Neural cell (in vitro differentiated cells): Measurements from ENCODE around the gene C2CD2. TPM values are rescaled to one million over a fixed set of nuclear protein-coding genes. Genes with fewer than 3 reads are reported as not detected.

ENCODE experiments used
- H2AFZ ChIP-seq: fragments of 200-600, 300-800 bp; sonication (generic), shearing (Covaris generic); 2 replicates; pipeline ENCODE4 v1.6.0; 2014; ENCODE audit warnings: low read depth, mild to moderate bottlenecking, antibody characterized with exemption, low read length, moderate library complexity
- H3F3A ChIP-seq: fragments of 200-600 bp; shearing (Covaris generic); 2 replicates; pipeline ENCODE4 v1.6.1; 2016; ENCODE audit warnings: mild to moderate bottlenecking, moderate library complexity, mixed read lengths, antibody characterized with exemption, low read length; ENCODE audit not compliant: insufficient read depth, poor library complexity, severe bottlenecking
- H3K27ac ChIP-seq: fragments of 200-600, 300-800 bp; sonication (generic), shearing (Covaris generic); 2 replicates; pipeline ENCODE4 v1.5.1; 2014; ENCODE audit warnings: mild to moderate bottlenecking, low read length, moderate library complexity
- H3K27me3 ChIP-seq: fragments of 300-800, 200-600 bp; sonication (generic), shearing (Covaris generic); 2 replicates; pipeline ENCODE4 v1.6.0; 2014; ENCODE audit warnings: mild to moderate bottlenecking, low read depth, low read length, moderate library complexity; ENCODE audit not compliant: insufficient read depth
- H3K36me3 ChIP-seq: fragments of 300-800, 200-600 bp; sonication (generic), shearing (Covaris generic); 2 replicates; pipeline ENCODE4 v1.5.1; 2014; ENCODE audit warnings: mild to moderate bottlenecking, antibody characterized with exemption, low read length, moderate library complexity; ENCODE audit not compliant: insufficient read depth
- H3K4me2 ChIP-seq: fragments of 300-800, 200-600 bp; sonication (generic), shearing (Covaris generic); 2 replicates; pipeline ENCODE4 v1.6.0; 2014; ENCODE audit warnings: mild to moderate bottlenecking, low read length
- H3K4me3 ChIP-seq: fragments of 300-800, 200-600 bp; sonication (generic), shearing (Covaris generic); 2 replicates; pipeline ENCODE4 v1.5.1; 2014; ENCODE audit warnings: mild to moderate bottlenecking, low read length, moderate library complexity
- H3K79me2 ChIP-seq: fragments of 200-600 bp; shearing (Covaris generic); replicated peaks from 2 replicates; pipeline ENCODE4 v1.6.0; 2014; ENCODE audit warnings: mild to moderate bottlenecking, low read length, moderate library complexity; ENCODE audit not compliant: insufficient read depth
- H3K9ac ChIP-seq: fragments of 300-800, 200-600 bp; sonication (generic), shearing (Covaris generic); 2 replicates; pipeline ENCODE4 v1.6.1; 2016; ENCODE audit warnings: mild to moderate bottlenecking, low read length, mixed read lengths
- H3K9me2 ChIP-seq: fragments of 200-600 bp; shearing (Covaris generic); 2 replicates; pipeline ENCODE4 v1.6.1; 2016; ENCODE audit warnings: mild to moderate bottlenecking, low read length, mixed read lengths; ENCODE audit not compliant: insufficient read depth
- H3K9me3 ChIP-seq: fragments of 200-600, 300-800 bp; sonication (generic), shearing (Covaris generic); 2 replicates; pipeline ENCODE4 v1.6.1; 2016; ENCODE audit warnings: mild to moderate bottlenecking, mixed run types, low read length, moderate library complexity, mixed read lengths
- H4K20me1 ChIP-seq: fragments of 200-600 bp; shearing (Covaris generic); 2 replicates; pipeline ENCODE4 v1.6.1; 2016; ENCODE audit warnings: mild to moderate bottlenecking, mixed run types; ENCODE audit not compliant: insufficient read depth
- CTCF ChIP-seq: fragments of 450-650 bp; IDR thresholded peaks from 2 replicates; pipeline ENCODE4 v1.5.1; 2014; ENCODE audit warnings: antibody characterized with exemption, mild to moderate bottlenecking, moderate library complexity; ENCODE audit not compliant: poor library complexity, severe bottlenecking
- EP300 ChIP-seq: fragments of 450-650 bp; conservative IDR thresholded peaks from 2 replicates; pipeline ENCODE4 v1.6.1; 2014; ENCODE audit warnings: antibody characterized with exemption, mild to moderate bottlenecking, moderate library complexity; ENCODE audit not compliant: poor library complexity, severe bottlenecking
- EZH2 ChIP-seq: fragments of 200-600, 300-800 bp; shearing (Covaris generic), sonication (generic); IDR thresholded peaks from 2 replicates; pipeline ENCODE4 v1.6.1; 2014; ENCODE audit warnings: antibody characterized with exemption, low read length, borderline replicate concordance, mild to moderate bottlenecking; ENCODE audit not compliant: insufficient read depth, poor library complexity, severe bottlenecking
- MXI1 ChIP-seq: fragments of 450-650 bp; conservative IDR thresholded peaks from 2 replicates; pipeline ENCODE4 v1.6.1; 2014; ENCODE audit warnings: antibody characterized with exemption, mild to moderate bottlenecking; ENCODE audit not compliant: poor library complexity, severe bottlenecking
- POLR2AphosphoS5 ChIP-seq: IDR thresholded peaks from 2 replicates; pipeline ENCODE4 v1.6.1; 2012
- RAD21 ChIP-seq: fragments of 450-650 bp; conservative IDR thresholded peaks from 2 replicates; pipeline ENCODE4 v1.6.1; 2014; ENCODE audit warnings: antibody characterized with exemption, mild to moderate bottlenecking, moderate library complexity
- REST ChIP-seq: IDR thresholded peaks from 2 replicates; pipeline ENCODE4 v1.6.1; 2012; ENCODE audit warnings: borderline replicate concordance
- SMC3 ChIP-seq: fragments of 450-650 bp; conservative IDR thresholded peaks from 2 replicates; pipeline ENCODE4 v1.6.1; 2014; ENCODE audit warnings: antibody characterized with exemption, mild to moderate bottlenecking, moderate library complexity; ENCODE audit not compliant: poor library complexity
- TAF1 ChIP-seq: IDR thresholded peaks from 2 replicates; pipeline ENCODE4 v1.6.1; 2012; ENCODE audit warnings: low read depth
- polyA plus RNA-seq: library from polyadenylated mRNA; depleted of rRNA; stranded (reverse); fragments of >200 nt; gene quantifications from 2 replicates; pipeline ENCODE4 v1.2.3, GENCODE V29; 2014

Gene C2CD2
- polyA plus RNA-seq, 1 donor from 2014 or later: 0.88 TPM

- TF ChIP-seq EP300 (peak; percentile 45), TAF1 (no peak)
- H3K27me3 ChIP-seq: no peaks in the 10 kb centered on the region
These were observed 63.5 kb downstream of the C2CD2 start for GRCh38 chr21:41890355-41890754.

GRCh38 chr21:41888749-41889376, 65.0 kb downstream of the C2CD2 start:
- no peak overlapping the region for H3K4me3 ChIP-seq
- H3K27ac ChIP-seq: no peak overlapping the region
- H3K36me3 ChIP-seq: no peaks in the 10 kb centered on the region
- no peaks in the 10 kb centered on the region for H3F3A ChIP-seq
- no peak overlapping the region for H3K9ac ChIP-seq
- no peaks in the 10 kb centered on the region for H3K9me2 ChIP-seq
- H3K4me2 ChIP-seq: no peak overlapping the region
- TF ChIP-seq TAF1: no peak
- no peak for TF ChIP-seq EZH2
- no peak for TF ChIP-seq RAD21
- no peak for TF ChIP-seq CTCF
- TF ChIP-seq MXI1: no peak
- no peak for TF ChIP-seq EP300
- H2AFZ ChIP-seq: no peak overlapping the region
- H4K20me1 ChIP-seq: no peaks in the 10 kb centered on the region
- no peaks in the 10 kb centered on the region for H3K79me2 ChIP-seq
- H3K9me3 ChIP-seq: no peaks in the 10 kb centered on the region
- H3K27me3 ChIP-seq: no peaks in the 10 kb centered on the region

More at GRCh38 chr21:41890355-41890754, 63.5 kb downstream of the C2CD2 start:
- Histone ChIP-seq H3K27ac (peak overlapping the region; percentile 49), H3K9me2 (no peaks in the 10 kb centered on the region), H3K9ac (no peak overlapping the region), H2AFZ (no peak overlapping the region), H3K36me3 (no peaks in the 10 kb centered on the region), H3F3A (no peaks in the 10 kb centered on the region), H3K4me2 (no peak overlapping the region), H3K9me3 (no peaks in the 10 kb centered on the region), H3K79me2 (no peaks in the 10 kb centered on the region), H4K20me1 (no peaks in the 10 kb centered on the region), H3K4me3 (peak overlapping the region; percentile 13)

GRCh38 chr21:41887667-41888066, 66.2 kb downstream of the C2CD2 start:
- Histone ChIP-seq H3K9me2 (no peaks in the 10 kb centered on the region), H3F3A (no peaks in the 10 kb centered on the region), H3K4me2 (no peak overlapping the region), H3K9ac (peak overlapping the region; percentile 11), H2AFZ (no peak overlapping the region), H3K27ac (peak overlapping the region; percentile 54), H3K4me3 (peak overlapping the region; percentile 7), H3K36me3 (no peaks in the 10 kb centered on the region), H3K27me3 (no peaks in the 10 kb centered on the region), H3K79me2 (no peaks in the 10 kb centered on the region), H3K9me3 (no peaks in the 10 kb centered on the region), H4K20me1 (no peaks in the 10 kb centered on the region)
- TF ChIP-seq EP300 (peak; percentile 55), POLR2AphosphoS5 (no peak)

- Histone ChIP-seq H4K20me1 (no peaks in the 10 kb centered on the region), H3K9me2 (no peaks in the 10 kb centered on the region), H3K4me3 (no peak overlapping the region), H3K27me3 (no peaks in the 10 kb centered on the region), H2AFZ (no peak overlapping the region), H3K9me3 (no peaks in the 10 kb centered on the region), H3K9ac (no peak overlapping the region), H3F3A (no peaks in the 10 kb centered on the region), H3K4me2 (no peak overlapping the region), H3K79me2 (no peaks in the 10 kb centered on the region), H3K36me3 (no peaks in the 10 kb centered on the region), H3K27ac (no peak overlapping the region)
- no peak for TF ChIP-seq POLR2AphosphoS5
- TF ChIP-seq SMC3: no peak
- TF ChIP-seq CTCF: no peak
- no peak for TF ChIP-seq EP300
- TF ChIP-seq EZH2: no peak
- TF ChIP-seq RAD21: no peak
- no peak for TF ChIP-seq TAF1
- TF ChIP-seq MXI1: no peak
- TF ChIP-seq REST: no peak
These were observed 67.5 kb downstream of the C2CD2 start for GRCh38 chr21:41886328-41886727.
